Fibroblast of lung (primary cell): ENCODE data around the gene PCGF3.

Source experiments
- CTCF ChIP-seq, 2 donors: IDR thresholded peaks in 1 of 2; conservative IDR thresholded peaks in 1 of 2; 1 replicate in 1 of 2; 2 replicates in 1 of 2; pipeline ENCODE4 v1.5.1; 2011 to 2012; ENCODE audit warnings: low read length in 2 of 2, control low read depth in 1 of 2, inconsistent platforms in 1 of 2, low read depth in 1 of 2, mild to moderate bottlenecking in 1 of 2
- EZH2 ChIP-seq: IDR thresholded peaks from 2 replicates; pipeline ENCODE4 v1.5.1; 2012; ENCODE audit warnings: low read length, control low read depth, mild to moderate bottlenecking; ENCODE audit errors: missing control alignments

DNA sequence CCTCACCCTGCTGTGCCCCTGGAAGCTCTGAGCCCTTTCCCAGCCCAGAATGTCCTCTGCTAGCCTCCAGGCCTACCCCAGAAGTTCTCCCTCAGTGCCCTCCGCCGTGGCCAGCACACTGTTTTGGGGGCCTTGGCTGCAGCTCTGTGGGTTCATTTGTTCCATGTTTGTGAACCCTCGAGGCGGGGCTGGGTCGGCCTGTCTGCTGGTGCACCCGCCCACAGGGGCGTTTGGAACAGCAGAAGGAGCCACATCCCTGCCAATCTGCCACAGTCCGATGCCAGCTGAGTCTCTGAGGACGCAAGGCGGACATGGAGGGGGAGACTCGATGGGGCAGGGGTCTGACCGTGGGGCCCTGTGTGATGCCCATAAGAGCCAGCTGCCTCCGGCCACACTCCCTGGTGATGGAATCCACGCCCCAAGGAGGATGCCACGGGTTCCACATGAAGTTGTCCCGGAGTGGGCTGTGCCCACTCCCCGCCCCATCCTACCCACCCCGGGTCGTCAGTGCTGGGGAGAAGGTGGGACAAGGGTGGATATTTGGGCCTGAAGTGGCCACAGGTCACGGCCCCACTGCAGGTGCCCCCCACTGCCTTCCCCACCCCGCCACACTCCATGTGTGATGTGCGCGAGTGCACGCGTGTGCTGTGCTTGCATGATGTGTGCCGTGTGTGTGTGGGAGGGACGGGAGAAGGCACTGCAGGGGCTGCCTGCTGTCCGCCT, 38.6 kb upstream of the PCGF3 start:
- TF ChIP-seq CTCF (conservative IDR thresholded peaks at IDR 0.05 in 1 of 2, IDR thresholded peaks at IDR 0.05 in 1 of 2; ENCODE audit: low read depth in 1 of 2, low read length in 2 of 2) (no peak), EZH2 (no peak)
